Skeletal muscle cell (primary cell): ENCODE data around the gene HNRNPH1.

Experiments
- DNase-seq: peaks from one replicate; pipeline ENCODE4 v3.0.0-alpha.2; 2010; ENCODE audit warnings: low read depth
- H3K4me3 ChIP-seq: 2 replicates; pipeline ENCODE4 v1.5.1; 2011; ENCODE audit warnings: low read depth, mild to moderate bottlenecking, control low read depth, low read length, moderate library complexity

HNRNPH1 gene

DNA sequence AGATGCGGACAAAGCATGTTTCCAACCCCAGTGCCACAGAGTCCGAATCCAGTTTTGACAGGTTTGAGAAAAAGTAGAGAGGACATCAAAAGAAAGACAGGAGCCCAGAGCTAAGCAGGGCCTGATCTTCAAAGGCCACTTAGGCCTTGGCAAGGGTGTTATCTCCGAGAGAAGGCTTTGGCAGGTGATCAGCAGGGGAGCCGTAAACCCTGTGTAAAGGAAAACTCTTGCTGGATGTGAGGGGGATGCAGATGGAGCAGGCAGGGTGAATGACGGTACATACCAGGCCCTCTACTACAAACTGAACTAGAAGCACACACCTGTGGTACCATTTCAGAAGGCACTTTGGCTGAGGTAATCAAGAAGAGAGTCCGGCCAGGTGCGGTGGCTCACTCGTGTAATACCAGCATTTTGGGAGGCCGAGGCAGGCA is 1.4 kb upstream of the HNRNPH1 start:
- no peak for DNase-seq
- H3K4me3 ChIP-seq, result no peak overlapping the region

DNA sequence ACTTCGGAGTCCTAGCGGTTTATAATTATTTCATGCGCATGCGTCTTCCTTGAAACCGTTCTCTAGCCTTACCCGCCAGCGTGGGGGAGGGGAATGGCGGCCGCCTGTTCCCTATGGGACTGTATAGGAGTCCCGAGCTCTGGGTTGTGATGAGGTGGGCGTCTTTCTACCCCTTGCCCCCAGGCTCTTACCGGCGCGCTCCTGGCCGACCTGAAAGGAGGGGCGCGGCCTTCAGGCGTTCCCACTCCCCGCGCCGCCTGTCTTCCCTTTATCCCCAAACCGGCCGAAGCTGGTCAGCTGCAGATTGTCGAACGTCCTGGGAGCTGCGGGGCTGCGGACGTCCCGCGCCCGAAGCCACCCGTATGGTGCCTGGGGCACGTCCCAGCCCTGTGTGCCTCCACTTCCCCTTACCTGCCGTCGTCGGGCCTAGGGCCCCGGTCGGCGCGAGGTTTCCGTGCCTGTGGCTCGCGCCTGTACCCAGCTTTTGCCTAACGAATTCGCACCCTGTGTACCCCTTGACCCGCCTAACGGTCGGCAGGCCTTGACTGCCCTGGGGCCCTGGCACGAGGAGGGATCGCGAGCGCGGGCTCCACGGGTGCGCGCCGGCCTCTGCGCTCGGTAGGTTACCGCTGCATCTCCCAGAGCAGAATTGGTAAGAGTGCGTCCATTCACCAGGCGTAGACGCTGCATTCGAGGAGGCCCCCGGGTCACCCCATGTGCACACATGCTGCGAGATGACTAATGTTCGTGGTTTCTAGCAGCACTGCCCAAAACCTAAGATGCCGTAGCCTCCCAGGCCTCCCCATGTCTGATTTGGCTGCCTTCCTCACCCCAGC is 653 bp upstream of the HNRNPH1 start:
- peak; percentile 59 for DNase-seq

DNA sequence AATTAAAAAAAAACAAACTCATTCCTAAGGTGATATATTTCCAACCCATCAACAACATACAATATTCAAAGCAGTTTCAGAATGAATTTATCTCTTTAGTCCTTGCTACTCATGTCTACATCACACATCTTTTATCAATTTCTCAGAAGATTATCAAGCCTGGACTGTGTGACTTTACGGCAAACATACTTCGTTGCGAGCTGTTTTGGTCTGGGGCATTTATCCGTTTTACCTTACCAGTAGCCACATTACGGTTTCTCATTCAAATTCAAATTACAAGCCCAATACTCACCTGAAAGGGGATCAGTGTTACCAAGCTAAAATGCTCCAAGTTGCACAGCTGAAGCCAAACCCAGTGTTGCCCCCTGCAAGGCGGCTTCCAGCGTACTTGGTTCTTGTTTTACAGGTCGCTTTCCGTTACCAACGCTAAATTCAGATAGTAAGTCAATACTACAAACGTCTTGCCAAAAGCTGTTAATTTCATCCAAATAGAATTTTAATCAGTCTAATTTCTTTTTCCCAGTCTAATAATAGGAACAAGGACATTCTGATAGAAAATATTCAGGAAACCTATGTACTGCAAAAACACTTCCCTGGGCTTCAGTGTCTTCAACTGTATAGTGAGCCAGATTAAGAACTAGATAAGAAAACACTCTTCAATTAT is 1.8 kb downstream of the HNRNPH1 start:
- no peak for DNase-seq
- peak overlapping the region; percentile 96 for H3K4me3 ChIP-seq

More for the DNA sequence above, 653 bp upstream of the HNRNPH1 start:
- H3K4me3 ChIP-seq, result peak overlapping the region; percentile 63

DNA sequence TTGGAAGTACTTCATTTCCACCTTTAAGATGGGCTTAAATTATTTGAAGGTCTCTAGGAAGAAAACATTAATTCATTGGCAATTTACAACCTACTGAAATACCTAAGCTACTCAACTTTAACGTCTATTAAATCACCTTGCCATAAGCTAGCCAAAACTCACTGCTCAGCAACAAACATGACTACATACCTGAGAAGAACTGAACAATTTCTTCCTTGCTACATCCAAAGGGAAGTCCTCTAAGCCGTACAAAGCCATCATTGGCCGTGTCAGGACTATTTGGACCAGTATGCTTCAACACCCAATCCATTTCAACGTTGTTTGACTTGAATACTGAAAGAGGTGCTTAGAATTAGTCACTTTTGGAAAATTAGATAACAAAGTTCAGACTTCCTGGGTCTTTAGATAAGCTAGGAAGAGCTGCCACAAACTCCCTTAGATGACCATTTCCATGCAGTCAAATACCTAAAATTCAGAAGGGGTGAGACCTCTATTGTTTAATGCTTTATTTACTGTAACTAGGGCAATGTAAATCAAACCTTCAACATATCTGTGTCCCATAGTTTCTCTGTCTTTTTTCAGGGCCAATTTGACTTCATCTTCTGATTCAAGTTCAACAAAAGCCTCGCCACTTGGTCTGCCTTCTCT is 2.6 kb downstream of the HNRNPH1 start:
- DNase-seq, result no peak
- peak overlapping the region; percentile 96 for H3K4me3 ChIP-seq

DNA sequence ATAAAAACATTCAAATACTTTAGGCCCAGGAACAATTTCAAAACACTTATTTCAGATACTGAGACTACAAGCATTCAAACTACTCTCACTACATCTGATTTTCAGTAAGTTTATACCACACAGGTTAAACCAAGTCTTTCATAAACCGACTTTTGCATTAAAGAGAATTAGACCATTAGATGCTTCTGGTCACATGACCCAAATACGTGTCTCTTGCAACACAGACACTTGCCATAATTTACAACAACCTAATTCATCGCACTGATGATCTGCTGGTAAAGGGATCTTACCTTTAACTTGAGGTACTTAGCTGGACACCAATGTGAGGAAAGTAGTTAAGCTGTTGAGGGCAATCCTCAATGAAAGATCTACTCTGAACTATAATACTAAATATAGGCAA is 3.2 kb downstream of the HNRNPH1 start:
- H3K4me3 ChIP-seq, result peak overlapping the region; percentile 96

DNA sequence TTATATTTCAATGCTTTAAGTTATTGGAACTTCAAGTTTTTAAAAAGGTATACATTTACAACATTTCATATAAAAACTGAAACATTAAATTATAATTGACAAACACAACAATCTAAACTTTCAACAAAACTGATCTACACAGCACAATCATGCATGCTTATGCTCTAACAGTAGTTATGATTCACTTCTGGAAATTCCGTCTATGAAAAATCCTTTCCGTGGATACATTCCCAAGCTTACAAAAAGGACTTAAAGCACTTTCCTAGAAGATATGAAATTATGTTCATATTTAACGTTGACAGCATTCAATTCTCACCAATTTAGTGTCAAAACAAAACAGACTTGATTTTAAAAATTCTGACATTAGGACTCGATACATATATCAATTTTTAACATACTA is 3.7 kb downstream of the HNRNPH1 start:
- peak overlapping the region; percentile 96 for H3K4me3 ChIP-seq

More for the DNA sequence above, 3.2 kb downstream of the HNRNPH1 start:
- no peak for DNase-seq

DNA sequence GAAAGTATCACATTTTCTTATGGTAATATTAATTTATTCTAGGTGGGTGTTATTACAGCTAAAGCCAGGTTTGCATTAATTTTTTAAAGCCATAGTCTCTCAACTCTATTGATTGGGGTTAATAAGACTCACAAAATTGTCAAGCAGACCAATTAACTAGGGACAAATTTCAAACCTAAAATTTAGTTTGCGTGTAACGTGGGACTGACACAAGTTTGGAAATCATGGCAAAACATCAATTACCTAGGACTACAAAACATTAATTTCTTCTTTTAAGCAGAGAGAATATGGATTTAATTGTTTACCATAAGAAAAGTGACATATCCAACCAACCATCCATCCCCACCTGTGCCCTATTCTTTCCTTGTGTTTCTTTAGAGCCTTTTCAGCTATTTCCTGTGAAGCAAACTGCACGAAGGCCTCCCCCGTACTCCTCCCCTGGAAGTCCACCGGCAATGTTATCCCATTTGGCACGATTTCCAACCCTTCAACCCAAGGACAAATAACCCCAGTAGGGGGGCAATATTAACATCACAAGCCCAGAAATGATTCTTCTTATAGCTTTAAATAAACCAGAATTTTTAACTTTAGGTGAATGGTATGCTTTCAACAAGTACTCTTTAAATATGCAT is 4.4 kb downstream of the HNRNPH1 start:
- no peak for DNase-seq
- peak overlapping the region; percentile 20 for H3K4me3 ChIP-seq

More for the DNA sequence above, 3.7 kb downstream of the HNRNPH1 start:
- no peak for DNase-seq

DNA sequence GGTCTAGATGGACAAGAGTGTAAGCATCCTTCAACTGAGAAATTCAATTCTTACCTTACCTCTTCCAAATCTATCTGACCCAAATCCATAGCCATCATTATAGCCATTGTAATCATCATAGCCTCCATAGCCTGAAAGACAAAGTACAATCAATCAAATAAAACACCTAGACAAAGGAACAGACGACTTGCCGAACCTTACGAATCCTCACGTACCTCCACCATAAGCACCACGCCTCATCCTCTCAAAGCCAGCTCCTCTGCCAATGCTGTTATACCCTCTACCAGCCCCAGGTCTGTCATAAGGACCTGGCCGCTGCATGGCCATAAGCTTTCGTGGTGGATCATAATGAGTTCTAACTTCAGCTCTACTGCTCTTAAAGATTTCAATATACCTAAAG is 5.5 kb downstream of the HNRNPH1 start:
- no peak overlapping the region for H3K4me3 ChIP-seq
- no peak for DNase-seq

DNA sequence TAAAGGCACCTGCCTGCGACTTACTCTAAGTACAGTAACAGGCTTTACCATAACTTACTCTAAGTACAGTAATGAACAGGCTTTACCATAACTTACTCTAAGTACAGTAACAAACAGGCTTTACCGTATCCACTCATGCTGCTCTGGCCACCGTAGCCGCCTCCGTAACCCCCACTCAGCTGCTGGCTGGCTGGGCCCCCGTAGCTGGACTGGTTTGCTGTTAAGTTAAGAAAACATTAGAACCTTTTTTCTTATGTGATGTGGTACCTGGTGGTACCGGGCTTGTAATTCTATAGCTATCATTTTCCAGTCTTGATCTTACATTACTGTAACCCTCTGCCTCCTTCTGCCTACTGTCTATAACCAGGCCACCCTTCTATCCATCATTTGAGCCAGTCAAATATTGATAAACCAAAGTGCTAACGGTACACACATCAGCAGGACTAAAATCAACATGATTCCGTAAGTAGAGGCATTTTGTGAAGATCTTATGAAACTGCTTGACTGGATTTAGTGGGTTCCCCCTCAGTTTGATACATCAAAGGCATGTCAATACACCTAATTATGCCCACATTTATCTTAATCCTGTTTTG is 7.4 kb downstream of the HNRNPH1 start:
- no peak overlapping the region for H3K4me3 ChIP-seq

DNA sequence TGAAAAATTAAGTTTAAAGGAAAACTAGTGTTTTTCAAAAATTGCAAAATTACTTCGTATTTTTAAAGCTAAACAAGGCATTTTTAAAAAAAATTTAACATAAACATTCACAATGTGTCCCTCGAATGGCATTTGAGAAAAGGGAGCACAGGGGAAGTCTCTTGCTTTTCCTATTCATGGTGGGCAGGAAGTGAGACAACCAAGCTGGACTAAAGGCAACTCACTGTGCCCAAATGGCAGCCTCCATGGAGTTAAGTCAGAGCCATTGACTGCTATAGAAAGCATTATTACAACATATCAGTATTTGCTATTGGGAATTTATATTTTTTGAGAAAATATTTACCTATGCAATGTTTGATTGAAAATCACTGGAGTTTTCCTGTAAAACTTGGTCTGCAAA is 8.3 kb downstream of the HNRNPH1 start:
- H3K4me3 ChIP-seq, result no peak overlapping the region
- DNase-seq, result no peak

More for the DNA sequence above, 7.4 kb downstream of the HNRNPH1 start:
- no peak for DNase-seq

DNA sequence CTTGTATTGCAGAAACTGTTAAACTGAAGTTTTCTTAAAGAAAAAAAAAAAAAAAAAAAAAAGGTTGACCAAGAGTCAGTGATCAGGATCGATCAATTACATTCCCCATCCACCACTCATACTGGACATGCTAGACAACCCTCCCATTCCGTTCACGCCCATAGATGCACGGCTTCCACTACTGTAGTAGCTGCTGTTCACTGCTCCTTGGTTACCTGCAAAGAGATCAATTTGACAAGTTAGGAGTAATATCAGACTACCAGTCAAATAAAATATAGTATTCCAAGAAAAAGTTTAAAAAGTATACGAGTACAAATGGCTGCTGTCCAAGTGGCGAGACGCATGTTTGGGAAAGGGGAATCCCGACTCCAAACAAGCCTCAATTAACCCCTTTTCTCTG is 8.7 kb downstream of the HNRNPH1 start:
- no peak for DNase-seq
- no peak overlapping the region for H3K4me3 ChIP-seq

DNA sequence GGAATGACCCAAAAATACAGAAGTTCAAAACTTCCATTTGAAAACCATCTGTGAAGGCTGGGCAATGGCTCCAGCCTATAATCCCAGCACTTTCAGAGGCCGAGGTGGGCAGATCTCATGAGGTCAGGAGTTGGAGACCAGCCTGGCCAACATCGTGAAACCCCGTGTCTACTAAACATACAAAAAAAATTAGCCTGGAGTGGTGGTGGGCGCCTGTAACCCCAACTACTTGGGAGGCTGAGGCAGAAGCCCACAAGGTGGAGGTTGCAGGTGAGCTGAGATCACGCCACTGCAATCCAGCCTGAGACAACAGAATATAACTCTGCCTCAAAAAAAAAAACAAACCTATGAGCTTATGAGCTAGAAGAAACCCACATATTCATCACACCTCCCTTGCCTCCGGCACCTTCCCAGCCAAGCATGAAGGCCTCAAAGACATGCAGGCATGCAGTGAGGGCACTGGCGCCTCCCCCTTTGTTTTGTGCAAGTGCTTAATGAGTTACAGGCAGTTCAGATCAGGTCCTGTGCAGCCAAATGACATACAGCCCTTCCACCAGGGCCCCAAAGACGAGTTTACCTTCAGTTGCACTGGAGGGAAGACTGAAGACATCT is 9.9 kb downstream of the HNRNPH1 start:
- no peak for DNase-seq
- H3K4me3 ChIP-seq, result no peak overlapping the region

DNA sequence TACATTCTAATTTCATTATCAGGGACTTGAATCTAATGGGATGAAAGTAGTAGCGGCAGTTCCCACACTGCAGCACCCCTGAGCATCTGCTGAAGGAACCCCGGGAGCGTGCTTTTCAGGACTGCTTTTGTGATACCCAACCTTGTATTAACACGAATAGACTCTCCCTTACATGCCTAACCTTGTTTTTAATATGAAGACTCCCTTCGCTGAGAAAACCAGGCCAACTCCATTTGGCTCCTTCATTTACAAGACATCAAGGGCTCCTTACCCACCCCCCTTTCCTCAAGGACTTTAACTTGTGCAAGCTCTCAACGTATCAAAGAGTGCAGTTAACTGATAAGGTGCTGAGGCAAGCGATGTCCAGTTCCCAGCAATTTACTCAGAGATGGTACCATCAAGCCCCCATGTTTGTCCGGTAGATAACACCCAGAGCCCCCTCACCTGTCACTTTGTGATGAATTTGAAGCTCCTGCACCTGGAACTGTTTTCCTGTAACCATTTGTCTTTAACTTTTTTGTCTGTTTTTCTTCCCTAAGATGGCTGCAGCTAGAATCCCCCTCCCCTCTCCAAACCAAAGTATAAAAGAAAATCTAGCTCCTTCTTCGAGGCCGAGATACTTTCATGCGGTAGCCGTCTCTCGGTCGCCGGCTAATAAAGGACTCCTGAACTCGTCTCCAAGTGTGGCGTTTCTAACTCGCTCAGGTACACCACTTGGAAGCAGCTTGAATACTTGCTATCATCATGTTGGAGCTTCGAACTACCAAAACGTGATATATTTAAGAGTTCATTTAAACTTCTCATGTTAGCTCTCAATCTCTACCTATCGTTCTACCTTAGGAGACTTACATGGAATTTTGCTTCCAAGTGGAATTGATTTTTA is 10.7 kb downstream of the HNRNPH1 start:
- DNase-seq, result no peak
- H3K4me3 ChIP-seq, result no peak overlapping the region

DNA sequence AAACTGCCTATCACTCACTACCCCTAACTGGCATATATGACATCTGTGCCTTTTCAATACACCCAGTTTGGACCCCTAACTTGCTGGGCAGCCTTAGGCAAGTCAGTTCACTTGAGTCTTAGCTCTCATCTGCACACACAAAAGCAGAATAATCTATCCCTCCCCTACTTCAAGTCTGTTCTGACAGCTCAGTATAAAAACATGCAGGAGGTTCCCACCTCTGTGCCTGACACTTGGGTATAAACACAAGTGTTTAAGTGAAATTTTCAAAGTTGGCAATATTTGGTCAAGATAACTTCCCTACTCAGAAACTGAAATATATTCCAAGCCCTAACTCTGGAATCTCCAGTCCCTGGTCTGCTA is 12.6 kb downstream of the HNRNPH1 start:
- no peak overlapping the region for H3K4me3 ChIP-seq
- DNase-seq, result no peak

DNA sequence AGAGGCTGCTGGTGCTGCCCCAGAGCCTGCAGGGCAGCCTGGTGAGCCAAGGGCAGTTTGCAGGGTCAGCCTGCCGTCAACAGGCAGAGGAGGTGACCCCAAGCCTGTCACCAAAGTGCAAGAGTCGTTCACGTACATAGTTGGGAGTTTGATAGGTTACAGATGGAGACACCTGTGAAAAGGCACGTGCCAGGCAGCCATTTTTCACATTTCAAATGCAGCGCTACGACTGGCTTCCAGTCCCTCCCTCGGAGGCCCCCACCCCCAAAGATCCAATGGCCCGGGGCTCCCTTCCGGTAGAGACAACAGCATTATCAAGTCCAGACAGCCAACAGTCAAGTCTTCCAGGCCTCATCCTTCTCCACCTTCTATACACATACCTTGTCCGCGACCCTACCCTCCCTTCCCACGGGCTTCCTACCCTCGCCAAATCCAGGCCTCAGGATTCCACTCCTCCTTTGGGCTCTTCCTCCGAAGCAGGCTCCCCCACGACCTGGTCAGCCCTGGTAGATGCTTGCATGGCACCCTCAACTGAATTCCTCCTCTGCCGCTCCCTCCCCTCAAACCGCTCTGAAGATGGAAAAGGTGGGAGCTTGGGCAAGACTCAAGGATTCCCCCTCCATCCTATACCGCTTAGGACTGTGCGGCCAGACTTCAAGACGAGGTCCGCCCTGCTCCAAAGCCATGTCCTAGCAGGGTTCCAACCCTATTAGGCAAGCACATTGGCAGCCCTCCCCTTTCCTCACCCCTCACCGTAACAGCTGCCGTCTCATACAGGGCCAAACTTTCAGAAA is 13.2 kb downstream of the HNRNPH1 start:
- no peak overlapping the region for H3K4me3 ChIP-seq
- no peak for DNase-seq

DNA sequence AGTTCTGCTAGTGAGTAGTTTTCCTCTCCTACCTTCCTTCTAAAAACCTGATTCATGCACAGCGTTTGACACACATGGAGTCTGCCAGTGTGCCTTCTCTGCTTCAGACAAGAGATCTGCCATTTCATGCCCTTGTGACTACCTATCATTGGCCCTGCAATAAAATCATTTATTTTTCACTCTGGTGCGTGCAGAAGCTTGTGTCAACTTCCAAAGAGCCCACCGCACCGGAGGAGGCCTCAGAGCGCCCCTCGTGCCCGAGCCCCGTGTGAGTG is 13.7 kb downstream of the HNRNPH1 start:
- H3K4me3 ChIP-seq, result no peak overlapping the region
- no peak for DNase-seq

DNA sequence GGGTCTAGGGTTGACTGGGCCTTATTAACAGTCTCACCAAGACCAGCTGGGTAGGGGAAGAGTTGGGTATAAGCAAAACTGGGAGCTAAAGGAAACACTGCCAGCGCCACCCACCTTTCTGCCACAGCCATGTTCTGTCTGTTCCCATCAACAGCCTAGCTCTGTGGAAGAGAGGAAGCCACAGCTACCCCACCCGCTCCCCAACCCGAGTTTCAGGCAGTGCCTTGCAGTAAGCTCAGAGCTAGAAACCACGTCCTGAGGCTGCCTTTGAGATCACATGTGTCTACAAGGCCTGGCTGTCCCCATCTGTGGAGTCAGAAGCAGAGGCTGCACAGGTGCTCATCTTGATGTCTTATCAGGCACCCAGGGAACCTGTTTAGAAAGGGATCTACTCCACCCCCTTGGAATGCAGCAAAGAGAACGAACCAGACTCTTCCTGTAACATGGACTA is 15.3 kb downstream of the HNRNPH1 start:
- DNase-seq, result no peak
- no peak overlapping the region for H3K4me3 ChIP-seq
